ENCODE measurements around the gene PGBD5. TPM values are rescaled to one million over a fixed set of nuclear protein-coding genes. Genes with fewer than 3 reads are reported as not detected.

Gene PGBD5
- total RNA-seq, 1 experiment from 2014 or later, result not detected

DNA sequence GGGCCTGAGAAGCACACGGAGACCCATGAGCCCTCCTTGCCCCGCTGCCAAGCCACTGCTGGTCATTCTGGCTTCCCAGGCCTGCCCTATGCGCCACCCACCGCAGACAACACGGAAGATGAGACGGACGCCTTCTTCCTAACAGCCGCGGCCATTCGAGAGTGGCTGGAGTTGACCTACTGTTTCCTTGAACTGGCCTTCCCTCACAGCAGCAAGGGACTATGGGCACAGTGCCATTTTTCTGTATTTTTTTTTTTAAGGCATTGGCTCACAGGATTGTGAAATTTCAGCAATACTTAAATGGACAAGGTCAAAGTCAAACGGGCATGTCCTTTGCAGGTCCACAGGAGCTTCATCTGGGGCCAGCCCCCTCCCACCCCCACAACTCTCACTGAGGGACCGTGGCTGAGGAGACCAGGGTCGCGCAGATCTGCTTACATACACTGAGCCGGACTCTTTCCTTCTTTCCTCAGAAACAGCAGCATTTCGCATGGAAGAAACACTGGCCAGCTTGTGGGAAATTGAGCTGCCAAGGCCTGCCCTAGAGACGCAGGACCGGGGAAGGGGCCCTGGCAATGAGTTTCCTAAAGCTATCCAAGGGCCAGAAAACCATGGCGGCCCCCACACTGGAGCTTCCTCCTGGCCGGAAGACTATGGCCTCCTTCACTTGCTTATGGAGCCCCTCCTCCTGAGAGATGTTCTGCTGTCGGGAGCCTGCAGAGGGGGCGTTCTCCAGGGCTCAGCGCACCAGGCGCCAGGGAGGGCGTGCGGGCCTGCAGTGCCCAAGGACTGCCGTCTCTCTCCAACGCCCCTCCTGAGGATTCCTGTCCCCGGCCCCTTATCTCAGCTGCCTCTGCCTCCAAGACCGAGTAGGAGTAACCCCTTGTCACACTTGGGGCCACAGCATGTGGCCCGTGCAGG, 98.9 kb downstream of the PGBD5 start:
- no peak for DNase-seq (ENCODE audit: low spot score)

DNA sequence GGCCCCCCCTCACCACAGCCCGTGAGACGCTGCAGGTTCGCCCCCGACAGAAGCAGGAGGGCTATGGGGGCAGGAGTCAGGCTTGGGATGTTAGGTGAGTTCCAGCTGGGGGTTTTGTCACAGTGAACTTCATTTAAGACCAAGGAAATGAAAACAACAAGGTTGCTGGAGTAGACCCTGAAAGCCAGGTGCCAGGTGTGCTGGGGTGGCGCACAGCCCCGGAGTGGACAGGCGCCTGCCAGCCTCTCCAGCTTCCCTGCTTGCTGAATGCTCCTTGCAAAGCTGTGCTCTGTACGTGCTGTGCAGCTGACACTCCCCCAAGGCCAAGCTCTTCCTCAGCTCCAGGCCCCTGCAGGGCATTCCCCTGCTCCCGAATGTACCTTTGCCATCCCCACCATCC, 102.4 kb downstream of the PGBD5 start:
- DNase-seq (ENCODE audit: low spot score), result no peak

DNA sequence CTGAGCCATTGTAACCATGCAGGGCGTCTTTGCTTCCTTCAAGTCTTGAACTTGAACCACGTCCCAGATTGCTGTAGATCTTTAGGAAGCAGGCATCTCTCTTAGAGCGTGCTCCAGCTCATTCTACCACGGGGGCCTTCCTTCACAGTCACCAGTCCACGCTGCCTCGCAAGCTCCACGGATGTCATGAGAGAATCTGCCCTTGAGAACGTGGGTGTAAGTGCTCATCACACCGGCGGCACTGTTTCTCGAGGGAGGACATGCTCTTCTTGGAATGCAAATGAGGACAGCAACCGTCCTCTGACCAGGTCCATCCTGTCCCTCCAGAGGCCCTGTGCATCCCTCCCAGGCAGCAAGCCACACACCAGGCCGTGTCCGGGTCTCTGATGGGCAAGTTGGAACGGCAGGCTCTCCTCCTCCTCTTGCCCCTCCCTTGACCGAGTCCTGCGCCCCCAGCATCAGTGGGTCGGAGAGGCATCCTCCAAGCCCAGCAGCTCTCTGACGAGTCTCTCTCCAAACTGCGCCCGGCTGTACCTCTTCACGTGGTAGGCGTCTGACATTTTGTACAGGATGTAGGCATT, 103.1 kb downstream of the PGBD5 start:
- no peak for DNase-seq (ENCODE audit: low spot score)

DNA sequence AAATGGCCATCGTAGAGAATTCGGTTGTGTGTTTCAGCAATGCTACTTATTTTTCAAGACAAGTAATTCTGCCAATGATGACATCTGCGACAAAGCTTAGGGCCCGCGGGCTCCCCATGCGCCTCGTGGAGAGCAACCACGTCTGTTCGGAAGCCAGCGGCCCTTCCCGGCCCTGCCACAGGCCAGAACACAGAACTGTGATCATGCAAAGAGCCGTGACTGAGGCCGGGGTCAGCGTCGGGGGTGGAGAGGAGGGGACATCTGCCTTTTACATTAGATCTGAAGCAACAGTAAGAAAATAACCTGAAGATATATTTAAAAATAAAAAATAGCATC, 103.7 kb downstream of the PGBD5 start:
- DNase-seq (ENCODE audit: low spot score), result no peak

- DNase-seq (ENCODE audit: low spot score), result no peak
These were observed 104.3 kb downstream of the PGBD5 start for GRCh38 chr1:230321741-230322420.

GRCh38 chr1:230321341-230321740, 104.8 kb downstream of the PGBD5 start:
- no peak for DNase-seq (ENCODE audit: low spot score)

DNA sequence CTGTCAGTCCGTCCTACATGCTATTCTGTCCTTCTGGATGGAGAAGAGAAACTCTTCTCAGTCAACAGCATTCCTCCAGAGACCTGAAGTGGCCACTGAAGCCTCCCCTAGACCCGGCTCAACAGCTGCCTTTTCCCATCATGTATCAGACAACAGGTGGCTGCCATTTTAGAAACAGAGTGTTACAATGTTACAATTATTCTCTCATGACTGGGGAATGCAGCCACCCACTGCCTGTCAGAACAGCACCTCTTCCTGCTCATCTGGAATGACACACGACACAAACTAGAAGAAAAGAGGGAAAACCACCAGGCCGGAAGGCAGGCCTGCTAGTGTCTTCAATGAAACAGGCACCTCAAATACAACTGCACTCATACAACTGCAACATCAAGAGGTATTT, 105.3 kb downstream of the PGBD5 start:
- no peak for DNase-seq (ENCODE audit: low spot score)

- DNase-seq (ENCODE audit: low spot score), result no peak
These were observed 107.0 kb downstream of the PGBD5 start for GRCh38 chr1:230319014-230319747.

DNA sequence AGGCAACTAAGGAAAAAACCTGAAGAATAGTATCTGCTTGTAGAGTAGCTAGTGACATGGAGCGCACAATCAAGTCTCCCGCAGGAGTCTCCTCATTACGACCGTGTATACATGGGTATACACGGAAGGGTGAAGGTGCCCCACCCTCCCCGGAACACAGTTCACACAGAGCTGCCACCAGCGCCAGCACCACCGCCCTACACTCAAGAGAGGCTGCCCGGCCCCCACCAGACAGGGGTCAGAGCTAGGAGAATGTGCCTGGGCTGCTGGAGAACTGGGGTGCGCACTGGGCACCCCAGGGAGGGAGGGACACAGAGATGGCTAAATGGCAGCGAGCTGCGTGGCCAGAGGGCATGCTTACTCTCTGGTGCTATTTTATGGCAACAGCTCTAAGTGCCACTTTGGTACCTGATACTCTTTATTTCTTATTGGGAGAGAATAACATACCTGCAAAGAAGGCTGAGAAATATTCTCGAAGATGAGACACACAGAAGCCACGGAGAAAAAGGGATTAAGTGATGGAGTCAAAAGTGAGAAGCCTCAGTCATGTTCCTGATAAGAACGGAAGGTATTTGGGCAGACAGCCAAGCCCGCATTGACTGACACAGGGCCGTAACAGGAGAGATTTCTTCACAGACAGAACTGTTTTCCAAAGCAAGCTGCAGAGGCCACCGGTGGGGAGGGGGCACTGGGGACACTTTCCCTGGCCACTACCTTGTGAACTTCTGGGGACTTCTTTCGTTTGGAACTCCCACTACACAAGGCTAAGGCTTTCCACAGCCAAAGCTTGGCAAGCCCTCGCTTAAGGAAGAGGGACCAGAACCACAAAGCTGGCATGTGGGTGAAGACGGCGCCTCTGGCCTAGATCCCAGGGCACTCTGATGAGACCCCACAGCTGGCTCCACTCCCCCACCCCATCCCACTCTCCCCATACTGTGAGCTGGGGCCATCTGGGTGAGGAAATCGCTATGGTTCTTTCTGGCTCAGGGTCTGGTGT, 108.0 kb downstream of the PGBD5 start:
- DNase-seq (ENCODE audit: low spot score), result no peak

- no peak for DNase-seq (ENCODE audit: low spot score)
These were observed 109.0 kb downstream of the PGBD5 start for GRCh38 chr1:230316864-230317745.

DNA sequence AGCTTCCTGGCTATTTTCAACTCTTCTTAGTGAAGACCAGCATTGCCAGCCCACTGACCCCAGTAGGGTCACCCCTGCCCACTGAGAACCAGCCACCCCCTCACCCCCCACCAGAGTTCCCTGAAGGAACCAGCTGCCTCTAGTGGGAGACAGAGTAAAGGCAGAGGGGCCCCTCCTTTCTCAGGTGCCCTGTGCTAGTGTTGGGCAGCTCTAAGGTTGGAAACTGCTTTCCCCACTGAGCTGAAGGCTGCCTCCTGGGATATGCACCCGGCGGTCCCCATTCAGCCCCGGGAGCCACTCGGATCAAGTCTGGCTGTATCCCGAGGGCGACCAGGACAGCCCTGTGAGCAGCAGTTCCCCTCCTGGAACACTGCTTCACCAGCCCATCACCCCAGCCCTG, 111.0 kb downstream of the PGBD5 start:
- no peak for DNase-seq (ENCODE audit: low spot score)

DNA sequence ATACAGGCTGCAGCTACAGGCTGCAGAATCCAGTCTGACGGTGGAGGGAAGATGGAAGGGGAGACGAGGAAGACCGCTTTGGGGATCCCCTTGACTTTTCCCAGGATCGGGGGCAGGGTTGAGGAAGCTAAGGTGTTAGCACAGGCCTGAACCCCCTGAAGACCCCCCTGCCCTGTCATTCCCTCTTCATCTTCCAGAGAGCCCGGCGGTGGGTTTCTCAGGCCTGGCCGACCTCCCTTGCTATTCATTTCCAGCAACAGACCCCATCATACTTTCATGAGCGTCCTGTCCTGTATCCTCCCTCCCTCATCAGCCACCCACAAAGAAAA, 112.0 kb downstream of the PGBD5 start:
- DNase-seq (ENCODE audit: low spot score), result no peak

- no peak for DNase-seq (ENCODE audit: low spot score)
These were observed 112.5 kb downstream of the PGBD5 start for GRCh38 chr1:230313453-230314141.

DNA sequence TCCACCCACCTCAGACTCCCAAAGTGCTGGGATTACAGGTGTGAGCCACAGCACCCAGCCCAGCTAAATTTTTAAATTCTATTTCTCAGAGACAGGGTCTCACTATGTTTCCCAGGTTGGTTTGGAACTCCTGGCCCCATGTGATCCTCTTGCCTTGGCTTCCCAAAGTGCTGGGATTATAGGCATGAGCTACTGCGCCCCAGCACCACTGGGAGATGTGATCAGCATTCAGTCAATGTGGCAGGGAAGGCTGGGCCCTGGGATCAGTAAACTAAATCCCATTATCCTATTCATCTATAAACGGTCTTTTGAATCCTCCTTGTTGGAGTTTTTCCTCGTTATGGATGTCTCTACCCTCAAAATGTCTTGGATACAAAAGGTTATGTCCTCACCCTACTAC, 113.5 kb downstream of the PGBD5 start:
- no peak for DNase-seq (ENCODE audit: low spot score)

- DNase-seq (ENCODE audit: low spot score), result peak; percentile 85
These were observed 115.6 kb downstream of the PGBD5 start for GRCh38 chr1:230310381-230311163.

GRCh38 chr1:230309646-230310177, 116.4 kb downstream of the PGBD5 start:
- DNase-seq (ENCODE audit: low spot score), result no peak

DNA sequence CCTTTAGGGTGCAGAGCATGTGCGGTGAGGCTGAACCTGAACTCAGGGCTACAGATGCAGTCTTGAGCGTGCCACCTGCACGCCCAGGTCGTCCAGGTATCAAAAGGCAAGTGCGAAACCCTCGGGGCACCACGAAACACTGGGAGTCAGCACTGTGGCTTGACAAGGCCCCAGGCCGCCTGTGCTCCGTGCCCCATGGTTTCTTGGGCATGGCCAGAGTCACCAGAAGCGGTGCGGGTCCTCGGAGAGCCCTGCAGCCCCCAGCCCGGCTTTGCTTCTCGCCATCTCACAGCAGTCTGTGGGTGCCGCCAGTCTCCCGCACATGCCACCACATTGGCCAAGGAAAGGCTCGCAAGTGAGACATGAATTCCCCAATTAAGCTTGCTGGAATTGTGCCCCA, 117.3 kb downstream of the PGBD5 start:
- DNase-seq (ENCODE audit: low spot score), result no peak

- DNase-seq (ENCODE audit: low spot score), result peak; percentile 93
These were observed 118.1 kb downstream of the PGBD5 start for GRCh38 chr1:230308039-230308438.

Data from HT-29 (cell line).